T-helper 1 cell treated with Interleukin-12 subunit alpha and Interleukin-12 subunit beta and Interleukin-4 antibody, amounts not matched to agents 30 μg/mL and 1 μg/mL, for 36 hours (primary cell): ENCODE measurements around the gene FAM184A.
"Not testable (repeated sequence)": the region's sequence is repeated elsewhere in the genome, so short reads cannot be mapped to it uniquely, and the experiment has no call there.

ENCODE experiments used
- H3K27ac Mint-ChIP-seq: one replicate; pipeline ENCODE4 v1.8.0; 2021; ENCODE audit warnings: mild to moderate bottlenecking, mixed read lengths
- H3K27me3 Mint-ChIP-seq: one replicate; pipeline ENCODE4 v1.8.0; 2021; ENCODE audit warnings: low read depth, mixed read lengths
- H3K36me3 Mint-ChIP-seq: one replicate; pipeline ENCODE4 v1.8.0; 2021; ENCODE audit warnings: low read depth, mixed read lengths
- H3K4me1 Mint-ChIP-seq: one replicate; pipeline ENCODE4 v1.8.0; 2021; ENCODE audit warnings: low read depth, mixed read lengths
- H3K4me3 Mint-ChIP-seq: one replicate; pipeline ENCODE4 v1.8.0; 2021; ENCODE audit warnings: mild to moderate bottlenecking, moderate library complexity, mixed read lengths
- H3K9me3 Mint-ChIP-seq: one replicate; pipeline ENCODE4 v1.8.0; 2021; ENCODE audit warnings: mixed read lengths

Gene FAM184A

DNA sequence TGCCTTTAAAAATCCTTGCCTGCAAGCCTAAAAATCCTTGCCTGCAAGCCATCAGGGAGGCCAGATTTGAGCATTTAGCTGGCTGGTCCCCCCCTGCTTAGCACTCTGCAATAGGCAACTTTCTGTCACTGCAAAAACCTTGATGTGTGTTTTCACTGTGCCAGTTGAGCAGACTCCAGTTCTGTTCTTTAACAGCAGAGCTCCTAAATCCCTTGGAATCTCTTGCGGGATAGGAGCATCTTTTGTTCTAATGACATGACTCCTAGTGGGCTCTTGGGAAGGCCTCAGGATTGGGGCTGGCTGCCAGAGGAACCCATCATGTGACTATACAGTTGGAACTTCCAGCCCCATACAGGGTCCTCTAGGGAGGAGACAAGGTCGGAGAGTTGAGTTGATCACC is 50.4 kb downstream of the FAM184A start:
- Mint-ChIP-seq H3K4me1 (no peaks in the 10 kb centered on the region), H3K4me3 (no peak overlapping the region), H3K27me3 (no peaks in the 10 kb centered on the region), H3K36me3 (no peaks in the 10 kb centered on the region), H3K9me3 (no peaks in the 10 kb centered on the region), H3K27ac (no peak overlapping the region)

GRCh38 chr6:119027465-119027864 is 51.0 kb downstream of the FAM184A start:
- no peaks in the 10 kb centered on the region for H3K36me3 Mint-ChIP-seq
- H3K9me3 Mint-ChIP-seq: no peaks in the 10 kb centered on the region
- no peaks in the 10 kb centered on the region for H3K27me3 Mint-ChIP-seq
- no peak overlapping the region for H3K4me3 Mint-ChIP-seq
- no peak overlapping the region for H3K27ac Mint-ChIP-seq
- H3K4me1 Mint-ChIP-seq: no peaks in the 10 kb centered on the region

DNA sequence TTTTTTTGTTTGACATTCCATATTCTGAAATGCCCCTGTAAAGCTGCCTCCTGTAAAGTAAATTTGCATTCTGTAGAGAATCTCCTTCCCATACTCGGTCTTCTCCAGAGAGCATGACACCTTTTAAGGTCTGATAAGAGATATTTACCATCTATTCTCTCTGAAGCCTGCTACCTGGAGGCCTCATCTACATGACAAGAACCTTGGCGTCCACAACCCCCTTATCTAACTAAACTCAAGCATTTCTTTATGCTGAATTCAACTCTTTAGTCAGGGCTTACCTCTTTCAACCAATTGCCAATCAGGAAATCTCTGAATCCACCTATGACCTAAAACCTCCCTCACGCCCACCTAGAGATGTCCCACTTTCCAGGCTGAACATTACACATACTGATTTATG is 51.6 kb downstream of the FAM184A start:
- no peaks in the 10 kb centered on the region for H3K4me1 Mint-ChIP-seq
- H3K36me3 Mint-ChIP-seq: no peaks in the 10 kb centered on the region
- no peak overlapping the region for H3K27ac Mint-ChIP-seq
- no peaks in the 10 kb centered on the region for H3K27me3 Mint-ChIP-seq
- no peak overlapping the region for H3K4me3 Mint-ChIP-seq
- H3K9me3 Mint-ChIP-seq: no peaks in the 10 kb centered on the region

- H3K27ac Mint-ChIP-seq: no peak overlapping the region
- H3K27me3 Mint-ChIP-seq: no peaks in the 10 kb centered on the region
- no peaks in the 10 kb centered on the region for H3K9me3 Mint-ChIP-seq
- no peak overlapping the region for H3K4me3 Mint-ChIP-seq
- peaks cover under 1% of the 10 kb centered on the region for H3K4me1 Mint-ChIP-seq
- peaks cover under 1% of the 10 kb centered on the region for H3K36me3 Mint-ChIP-seq
These were observed 52.7 kb downstream of the FAM184A start for GRCh38 chr6:119025793-119026192.

DNA sequence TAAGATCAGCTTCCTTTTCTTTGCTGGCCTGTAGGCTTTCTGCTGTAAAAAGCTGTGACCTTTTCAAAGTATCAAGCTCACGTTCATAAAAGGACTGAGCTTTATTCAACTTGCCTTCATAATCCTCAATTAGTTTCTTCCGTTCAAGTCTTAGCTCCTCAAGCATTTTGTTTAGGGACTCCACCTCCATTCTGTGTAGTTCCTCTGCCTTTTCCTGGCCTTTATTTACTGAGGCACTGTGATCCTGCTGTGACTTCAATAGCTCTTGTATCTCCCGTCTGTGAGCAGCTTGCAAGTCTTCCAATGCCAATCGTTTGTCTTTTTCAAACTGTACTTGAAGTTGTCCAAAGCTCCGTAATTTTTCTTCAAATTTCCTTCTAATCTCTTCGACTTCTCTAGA is 54.4 kb downstream of the FAM184A start:
- Mint-ChIP-seq H3K4me3 (no peak overlapping the region), H3K4me1 (peaks cover 3% of the 10 kb centered on the region), H3K27ac (no peak overlapping the region), H3K27me3 (no peaks in the 10 kb centered on the region), H3K36me3 (peaks cover 1% of the 10 kb centered on the region), H3K9me3 (no peaks in the 10 kb centered on the region)

- no peaks in the 10 kb centered on the region for H3K27me3 Mint-ChIP-seq
- H3K27ac Mint-ChIP-seq: no peak overlapping the region
- no peaks in the 10 kb centered on the region for H3K9me3 Mint-ChIP-seq
- peaks cover 1% of the 10 kb centered on the region for H3K36me3 Mint-ChIP-seq
- H3K4me1 Mint-ChIP-seq: peaks cover 3% of the 10 kb centered on the region
- no peak overlapping the region for H3K4me3 Mint-ChIP-seq
These were observed 55.7 kb downstream of the FAM184A start for GRCh38 chr6:119022796-119023195.

DNA sequence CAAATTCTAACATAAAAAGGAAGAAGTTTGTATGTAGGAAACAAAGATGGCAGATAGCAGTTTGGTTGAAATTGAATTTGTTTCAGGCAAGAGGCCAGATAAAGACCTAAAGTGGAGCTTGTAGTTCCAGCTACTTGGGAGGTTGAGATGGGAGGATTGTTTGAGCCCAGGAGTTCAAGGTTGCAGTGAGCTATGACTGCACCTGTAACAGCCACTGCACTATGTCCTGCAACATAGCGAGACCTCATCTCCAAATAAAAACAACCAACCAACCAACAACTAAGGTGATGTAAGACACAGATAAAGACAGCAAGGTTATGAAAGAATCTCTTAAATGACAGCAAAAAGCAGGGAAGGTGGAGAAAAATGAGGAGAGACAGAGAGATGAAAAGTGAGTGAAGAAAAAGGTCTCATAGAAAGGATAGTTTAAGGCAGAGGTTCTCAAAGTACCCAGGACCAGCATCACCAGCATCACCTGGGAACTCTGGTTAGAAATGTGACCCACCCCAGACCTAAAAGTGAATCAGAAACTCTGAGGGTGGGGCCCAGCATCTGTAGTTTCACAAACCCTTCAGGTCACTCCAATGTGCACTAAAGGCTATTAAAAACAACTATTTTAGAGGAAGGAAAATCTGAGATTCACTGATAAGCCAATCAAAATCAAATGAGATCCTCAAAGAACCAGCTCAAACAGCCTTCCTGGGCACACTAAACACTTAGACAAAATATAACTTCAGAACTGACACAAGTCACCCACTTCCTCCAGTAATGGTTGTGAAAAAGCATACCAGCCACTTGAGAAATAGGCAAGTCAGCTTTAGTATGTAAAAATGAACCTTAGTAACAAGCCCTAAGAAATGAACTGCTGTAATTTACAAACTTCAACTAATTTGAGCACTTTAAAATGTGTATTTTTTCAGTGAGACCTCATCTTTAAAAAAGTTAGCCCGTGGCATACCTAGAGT is 57.6 kb downstream of the FAM184A start:
- no peaks in the 10 kb centered on the region for H3K9me3 Mint-ChIP-seq
- no peak overlapping the region for H3K27ac Mint-ChIP-seq
- no peak overlapping the region for H3K4me3 Mint-ChIP-seq
- no peaks in the 10 kb centered on the region for H3K27me3 Mint-ChIP-seq
- H3K4me1 Mint-ChIP-seq: peaks cover 3% of the 10 kb centered on the region
- peaks cover 4% of the 10 kb centered on the region for H3K36me3 Mint-ChIP-seq

GRCh38 chr6:119015165-119015564 is 63.3 kb downstream of the FAM184A start:
- H3K27me3 Mint-ChIP-seq, H3K4me3 Mint-ChIP-seq, H3K27ac Mint-ChIP-seq, H3K4me1 Mint-ChIP-seq, H3K36me3 Mint-ChIP-seq, H3K9me3 Mint-ChIP-seq: not testable (repeated sequence)

DNA sequence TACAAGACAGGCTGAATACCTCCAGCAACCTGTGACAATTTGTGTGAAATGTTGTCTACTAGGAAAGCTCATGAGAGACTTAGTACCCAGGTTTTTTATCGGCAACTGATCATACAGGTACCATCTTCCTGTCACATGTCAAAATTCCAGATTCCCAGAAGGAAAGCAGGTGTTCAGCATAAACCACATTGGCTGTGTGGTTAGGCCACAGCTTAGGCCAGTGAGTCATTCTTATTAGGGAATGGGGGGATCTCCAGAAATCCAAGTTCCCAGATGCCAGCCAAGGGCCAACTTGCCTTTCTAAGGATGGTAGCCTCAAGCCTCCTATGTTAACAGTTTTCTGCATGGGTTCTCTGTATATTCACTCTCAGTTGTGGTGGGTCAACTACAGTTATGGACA is 65.9 kb downstream of the FAM184A start:
- H3K4me3 Mint-ChIP-seq: no peak overlapping the region
- H3K9me3 Mint-ChIP-seq: peaks cover 7% of the 10 kb centered on the region
- H3K27ac Mint-ChIP-seq: no peak overlapping the region
- no peaks in the 10 kb centered on the region for H3K4me1 Mint-ChIP-seq
- no peaks in the 10 kb centered on the region for H3K27me3 Mint-ChIP-seq
- peaks cover 12% of the 10 kb centered on the region for H3K36me3 Mint-ChIP-seq

GRCh38 chr6:119009266-119009665 is 69.2 kb downstream of the FAM184A start:
- H3K9me3 Mint-ChIP-seq, H3K27ac Mint-ChIP-seq, H3K36me3 Mint-ChIP-seq, H3K4me1 Mint-ChIP-seq, H3K4me3 Mint-ChIP-seq, H3K27me3 Mint-ChIP-seq: not testable (repeated sequence)

DNA sequence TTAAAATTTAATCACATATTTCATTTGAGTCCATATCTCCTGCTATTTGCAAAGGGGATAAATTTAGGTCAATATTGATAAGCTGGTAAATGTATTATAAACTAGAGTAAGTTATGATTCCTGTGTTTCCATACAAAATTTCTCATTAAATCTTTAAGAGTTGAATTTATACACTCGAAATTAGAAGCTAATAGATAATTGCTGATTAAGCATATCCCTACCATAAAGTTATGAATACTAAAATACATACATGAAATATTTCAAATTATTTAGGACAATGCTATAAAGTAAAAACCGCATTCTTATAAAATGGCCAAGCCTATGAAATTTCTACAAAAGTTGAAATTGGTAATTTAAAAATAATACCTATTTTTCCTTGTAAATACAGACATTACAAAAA is 71.5 kb downstream of the FAM184A start:
- Mint-ChIP-seq H3K4me1 (no peaks in the 10 kb centered on the region), H3K36me3 (peaks cover 12% of the 10 kb centered on the region), H3K9me3 (peaks cover 7% of the 10 kb centered on the region), H3K27ac (no peak overlapping the region), H3K4me3 (no peak overlapping the region), H3K27me3 (no peaks in the 10 kb centered on the region)

DNA sequence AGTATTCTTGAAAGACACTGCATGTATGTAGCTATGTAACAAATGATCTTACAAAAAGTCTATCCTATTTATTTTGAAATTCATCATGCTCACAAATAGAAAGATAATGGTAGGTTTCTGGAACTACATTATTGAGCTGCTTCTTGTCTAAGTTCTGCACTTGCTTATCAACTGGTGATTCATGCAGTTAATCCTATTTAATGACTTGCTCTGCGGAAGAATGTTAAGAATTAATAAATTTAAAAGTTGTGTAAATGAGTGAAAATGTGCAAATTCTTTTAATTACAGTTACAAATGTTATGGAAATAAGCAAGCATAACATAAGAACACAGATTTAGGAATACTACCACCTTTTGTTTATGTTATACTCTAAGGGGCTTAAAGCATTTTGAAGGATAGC is 76.4 kb downstream of the FAM184A start:
- Mint-ChIP-seq H3K36me3 (peaks cover 12% of the 10 kb centered on the region), H3K4me3 (no peak overlapping the region), H3K9me3 (no peaks in the 10 kb centered on the region), H3K27ac (no peak overlapping the region), H3K4me1 (no peaks in the 10 kb centered on the region), H3K27me3 (no peaks in the 10 kb centered on the region)

GRCh38 chr6:118999494-119000040 is 78.9 kb downstream of the FAM184A start:
- Mint-ChIP-seq H3K27ac (no peak overlapping the region), H3K4me3 (no peak overlapping the region), H3K9me3 (no peaks in the 10 kb centered on the region), H3K4me1 (no peaks in the 10 kb centered on the region), H3K36me3 (peaks cover 12% of the 10 kb centered on the region), H3K27me3 (no peaks in the 10 kb centered on the region)

- H3K4me1 Mint-ChIP-seq, H3K4me3 Mint-ChIP-seq, H3K27me3 Mint-ChIP-seq, H3K27ac Mint-ChIP-seq, H3K9me3 Mint-ChIP-seq: not testable (repeated sequence)
- H3K36me3 Mint-ChIP-seq: peaks cover 10% of the 10 kb centered on the region
These were observed 81.0 kb downstream of the FAM184A start for GRCh38 chr6:118997426-118997825.

DNA sequence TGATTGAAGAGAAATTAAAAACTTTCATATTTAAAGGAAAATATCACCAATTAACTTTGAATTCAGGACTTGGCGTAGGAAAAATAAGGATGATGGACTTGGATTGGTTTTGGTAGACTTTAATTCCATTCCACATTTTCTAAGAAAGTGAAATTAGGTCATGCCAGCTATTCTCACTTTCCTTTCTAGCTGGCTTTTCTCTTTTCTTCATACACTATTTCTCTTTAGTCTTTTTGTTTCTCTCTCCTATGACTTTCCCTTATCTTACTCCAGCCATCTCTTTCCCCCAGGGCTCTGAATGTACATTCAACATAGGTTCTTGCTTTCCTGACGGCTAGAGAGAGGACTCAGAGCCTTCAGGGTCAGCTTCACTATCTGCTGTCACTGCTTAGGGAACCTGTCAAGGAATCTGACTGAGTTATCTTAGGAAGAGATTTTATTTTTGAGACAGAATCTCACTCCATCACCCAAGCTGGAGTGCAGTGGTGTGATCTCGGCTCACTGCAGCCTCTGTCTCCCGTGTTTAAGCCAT is 82.1 kb downstream of the FAM184A start:
- Mint-ChIP-seq H3K27me3 (no peaks in the 10 kb centered on the region), H3K4me3 (no peak overlapping the region), H3K27ac (no peak overlapping the region), H3K4me1 (no peaks in the 10 kb centered on the region), H3K9me3 (no peaks in the 10 kb centered on the region), H3K36me3 (peaks cover 9% of the 10 kb centered on the region)
